Heart left ventricle (tissue), 13 donors: ENCODE data around the gene CD160.
"Not testable (repeated sequence)": the region's sequence is repeated elsewhere in the genome, so short reads cannot be mapped to it uniquely, and the experiment has no call there.

Source experiments
- CTCF ChIP-seq, 12 donors: fragments of 200-600 bp; sonication (generic) in 4 of 12; IDR thresholded peaks; one replicate each; pipeline versions ENCODE4 v1.5.0 to v1.8.0; 2018 to 2022; ENCODE audit warnings: antibody characterized with exemption in 12 of 12, mild to moderate bottlenecking in 5 of 12
- POLR2A ChIP-seq, 2 donors: fragments of 450-650 bp; IDR thresholded peaks; one replicate each; pipeline ENCODE4 v1.6.1; 2017; ENCODE audit warnings: antibody characterized with exemption in 2 of 2, mild to moderate bottlenecking in 2 of 2, moderate library complexity in 2 of 2
- donor health status: ischemic (EF 13 %, LVEDD 7.1; RV severe dilation, severe dysfunction).
- donor health status: DM: no; HTN: yes; CAD: no.
- donor health status: DM: no; HTN: no; CAD: no.
- donor health status: ischemic (EF 25% LVEDD 6.9; RV normal size, moderate dysfunction).
- donor health status: ischemic (EF 25% LVEDD 5.7; RV mildly dilated, moderate dysfunction).
- donor health status: ischemic (EF 35%, LVEDD 5.7; RV mildly dilated, moderate dysfunction).
- donor health status: nonischemic (EF 11% LVEDD 7.7; RV severe dilation, severe dysfunction).
- donor health status: DM: yes; HTN: yes; CAD: no.
- donor health status: PGD.
- donor health status: ischemic (EF 29% LVEDD 5.4; RV normal size, mild dysfunction).
- donor health status: nonischemic (EF 23%, LVEDD 6.1; RV moderate dilation, normal function).

- not testable (repeated sequence) for TF ChIP-seq CTCF, POLR2A (IDR thresholded peaks at IDR 0.05)
Observed at GRCh38 chr1:145766926-145767325, 47.6 kb downstream of the CD160 start.
